Measurements from ENCODE around the gene SLC25A30.
"Not testable (repeated sequence)": the region's sequence is repeated elsewhere in the genome, so short reads cannot be mapped to it uniquely, and the experiment has no call there.

The SLC25A30 gene

GRCh38 chr13:45362939-45363338, 55.2 kb downstream of the SLC25A30 start:
- no peak for DNase-seq

DNA sequence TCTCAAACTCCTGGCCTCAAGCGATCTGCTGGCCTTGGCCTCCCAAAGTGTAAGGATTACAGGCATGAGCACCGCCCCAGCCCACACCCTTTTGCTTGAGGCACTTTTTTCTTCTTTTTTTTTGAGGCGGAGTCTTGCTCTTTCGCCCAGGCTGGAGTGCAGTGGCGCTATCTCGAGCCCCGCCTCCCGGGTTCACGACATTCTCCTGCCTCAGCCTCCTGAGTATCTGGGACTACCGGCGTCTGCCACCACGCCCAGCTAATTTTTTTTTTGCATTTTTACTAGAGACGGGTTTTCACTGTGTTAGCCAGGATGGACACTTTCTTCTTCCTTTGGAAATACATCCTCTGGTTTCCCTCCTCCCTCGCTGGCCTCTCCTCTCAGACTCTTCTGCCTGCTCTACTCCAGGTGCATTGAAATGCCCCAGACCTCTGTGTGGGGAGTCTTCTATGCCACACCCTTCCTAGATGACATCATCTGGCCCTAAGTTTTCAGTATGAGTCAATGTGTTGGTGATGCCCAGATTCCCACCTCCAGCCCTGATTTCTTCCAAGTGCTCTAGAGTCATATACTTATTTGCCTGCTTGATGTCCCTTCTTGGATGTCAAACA, 56.5 kb downstream of the SLC25A30 start:
- no peak for DNase-seq

DNA sequence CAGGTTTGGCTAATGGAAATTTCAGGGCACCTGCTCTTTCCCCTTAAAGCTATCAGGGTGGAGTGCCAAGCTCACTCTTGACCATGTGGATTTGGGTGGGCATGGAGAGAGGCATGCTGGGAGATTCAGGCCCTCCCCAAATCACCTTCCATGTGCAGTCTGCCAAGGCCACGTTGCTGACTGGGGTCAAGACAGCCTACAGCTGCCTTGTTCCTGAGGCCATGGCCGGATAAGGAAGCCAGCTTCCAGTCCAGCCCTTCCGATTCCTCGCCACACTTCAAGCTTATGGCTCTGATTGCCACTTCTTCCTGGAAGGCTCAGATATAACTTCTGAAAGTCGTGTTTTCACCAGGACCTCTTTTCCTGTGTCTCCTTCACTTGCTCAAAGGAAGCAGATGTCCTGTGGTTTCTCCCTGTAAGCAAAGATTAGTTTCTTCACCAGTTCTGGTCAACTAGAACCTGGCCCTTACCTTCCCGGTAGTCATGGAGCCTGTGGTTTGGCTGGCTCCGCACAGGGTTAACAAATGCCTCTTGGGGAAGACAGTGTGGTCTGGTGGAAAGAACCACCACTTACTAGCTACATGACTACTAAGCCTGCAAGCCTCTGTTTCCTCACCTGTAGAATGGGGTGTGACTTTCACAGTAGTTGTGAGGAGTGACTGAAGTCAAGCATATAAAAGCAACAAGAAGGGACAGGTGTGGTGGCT, 61.1 kb downstream of the SLC25A30 start:
- no peak for DNase-seq

DNA sequence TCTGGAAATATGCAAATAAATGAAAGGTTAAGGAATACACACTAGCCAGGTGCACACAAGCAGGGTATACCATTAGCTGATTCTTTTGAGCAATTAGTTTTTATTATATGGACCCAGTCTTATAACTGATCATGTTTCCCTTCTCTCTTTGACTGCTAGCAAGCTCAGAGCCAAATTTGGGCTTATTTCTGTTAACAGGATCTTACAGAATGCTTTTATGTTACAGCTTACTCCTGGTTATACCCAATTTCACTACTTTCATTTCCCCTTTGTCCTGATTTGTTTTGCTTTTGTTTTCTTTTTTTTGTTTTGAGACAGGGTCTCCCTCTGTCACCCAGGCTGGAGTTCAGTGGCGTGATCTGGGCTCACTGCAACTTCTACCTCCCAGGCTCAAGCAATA, 64.3 kb downstream of the SLC25A30 start:
- DNase-seq: no peak

DNA sequence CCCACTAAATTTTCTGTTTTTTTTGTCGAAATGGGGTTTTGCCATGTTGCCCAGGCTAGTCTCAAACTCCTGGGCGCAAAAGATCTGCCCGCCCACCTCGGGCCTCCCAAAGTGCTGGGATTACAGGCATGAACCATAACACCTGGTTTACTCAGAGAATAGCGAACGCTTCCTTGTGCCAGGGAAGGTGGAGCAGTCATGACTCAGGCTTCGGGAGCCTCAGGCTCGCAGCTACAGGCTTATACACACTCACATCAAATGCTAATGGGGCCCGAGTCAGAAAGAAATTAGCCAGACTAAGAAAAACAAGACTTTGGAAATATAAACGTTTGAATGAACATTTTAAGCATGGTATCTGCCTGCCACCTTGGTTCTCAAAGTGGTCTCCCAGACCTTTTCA, 66.1 kb downstream of the SLC25A30 start:
- no peak for DNase-seq

DNA sequence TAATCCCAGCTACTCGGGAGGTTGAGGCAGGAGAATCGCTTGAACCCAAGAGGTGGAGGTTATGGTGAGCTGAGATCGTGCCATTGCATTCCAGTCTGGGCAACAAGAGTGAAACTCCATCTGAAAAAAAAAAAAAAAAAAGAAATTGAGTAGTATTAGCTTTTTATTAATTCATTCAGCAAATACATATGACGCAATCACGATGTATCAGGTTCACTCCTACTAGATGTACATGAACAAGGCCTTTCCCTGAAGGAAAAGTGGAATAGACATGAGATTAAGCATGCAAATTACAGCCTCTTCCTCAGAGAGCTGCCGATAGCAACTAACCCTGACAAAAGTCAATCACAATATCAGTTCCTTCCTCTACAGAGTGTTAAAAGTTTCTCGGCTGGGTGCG, 68.0 kb downstream of the SLC25A30 start:
- no peak for DNase-seq

DNA sequence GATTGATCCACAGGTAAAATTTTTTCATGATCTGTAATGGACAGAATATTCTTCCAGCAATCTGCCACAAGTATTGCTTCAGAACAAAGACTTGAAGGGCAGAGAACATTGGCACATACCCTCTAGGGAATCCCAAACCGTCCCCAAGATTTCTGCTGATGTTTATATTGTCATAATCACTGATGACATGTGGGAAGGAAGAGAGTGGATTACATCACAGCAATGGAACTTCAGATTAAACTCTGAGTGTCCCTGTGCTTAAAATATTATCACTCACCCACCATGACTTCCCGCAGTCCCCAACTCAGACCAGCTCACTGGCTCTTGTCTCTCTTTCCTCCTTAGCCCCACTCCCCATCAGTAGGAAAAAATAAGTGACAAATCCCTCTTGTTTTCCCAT, 68.7 kb downstream of the SLC25A30 start:
- no peak for DNase-seq

DNA sequence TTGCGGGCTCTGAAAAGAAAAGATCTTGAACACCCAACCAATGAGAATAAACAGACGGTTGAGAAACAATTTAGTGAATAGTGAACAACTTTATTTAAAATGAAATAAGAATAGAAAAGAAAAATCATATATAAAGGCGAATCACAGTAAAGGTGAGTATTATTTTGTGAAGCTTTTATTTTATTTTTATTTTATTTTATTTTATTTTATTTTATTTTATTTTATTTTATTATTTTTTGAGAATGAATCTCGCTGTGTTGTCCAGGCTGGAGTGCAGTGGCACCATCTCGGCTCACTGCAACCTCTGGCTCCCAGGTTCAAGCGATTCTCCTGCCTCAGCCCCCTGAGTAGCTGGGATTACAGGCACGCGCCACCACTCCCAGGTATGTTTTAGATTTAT, 74.1 kb downstream of the SLC25A30 start:
- not testable (repeated sequence) for DNase-seq
